ENCODE data around the gene OSM. TPM values are rescaled to one million over a fixed set of nuclear protein-coding genes. Genes with fewer than 3 reads are reported as not detected.

The OSM gene
- polyA plus RNA-seq, 1 of the 3 experiments (the other 2 are of a cell fraction), result not detected

DNA sequence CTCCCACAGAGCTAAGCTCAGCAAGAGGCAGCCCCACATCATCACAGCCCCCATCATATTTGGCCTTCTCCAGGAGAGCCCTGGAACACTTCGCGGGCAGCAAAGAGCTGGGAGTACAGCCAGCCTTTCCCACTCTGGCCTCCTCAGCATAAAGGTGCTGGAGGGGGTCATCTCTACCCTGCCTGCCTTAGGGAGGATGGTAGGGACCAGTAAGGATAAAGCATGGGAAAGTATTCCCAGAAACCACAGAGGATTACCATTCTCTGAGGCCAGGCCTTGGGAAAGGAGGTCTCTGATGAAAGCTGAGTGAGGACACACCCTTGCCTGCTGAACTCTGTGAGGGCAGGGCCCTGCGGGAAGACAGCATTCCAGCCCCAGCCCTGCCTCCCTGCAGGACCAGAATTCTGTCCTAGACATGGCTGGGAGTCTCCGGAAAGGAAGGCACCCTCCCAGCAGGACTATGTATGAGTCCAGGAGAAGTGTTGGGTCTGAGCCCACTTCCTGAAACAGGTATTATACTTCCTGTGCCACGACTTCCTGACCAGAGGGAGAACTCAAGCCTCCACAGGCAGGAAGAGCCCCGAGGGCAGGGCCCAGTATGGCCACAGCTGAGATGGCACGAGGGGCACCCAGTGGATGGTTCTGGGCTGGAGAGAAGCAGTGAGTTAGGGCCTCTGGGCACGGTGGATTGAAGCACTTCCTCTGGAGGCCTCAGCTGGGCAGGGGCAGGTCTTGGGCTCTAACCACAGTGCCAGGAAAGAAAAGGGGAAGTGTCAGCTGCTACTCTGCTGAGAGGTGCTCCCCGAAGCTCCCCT lies 35.6 kb upstream of the OSM start:
- H3K9ac ChIP-seq, result no peak overlapping the region
- H3K79me2 ChIP-seq (ENCODE audit: insufficient read depth), result peaks cover 21% of the 10 kb centered on the region; the same call in 1 of the 2 replicates
- WGBS (ENCODE audit: low lambda C conversion rate), result 95% methylated on average over 3 of the region's 9 CpGs
- DNase-seq, result no peak
- no peak overlapping the region for H3K4me2 ChIP-seq
- TF ChIP-seq ZBTB33 (IDR thresholded peaks at IDR 0.05; ENCODE audit: borderline replicate concordance, low read depth) (no peak), POLR2AphosphoS5 (IDR thresholded peaks at IDR 0.05; ENCODE audit: low read depth, low read length) (no peak), TEAD4 (IDR thresholded peaks at IDR 0.05; ENCODE audit: borderline replicate concordance, insufficient read depth) (no peak), ELF1 (IDR thresholded peaks at IDR 0.05) (no peak), NFIC (IDR thresholded peaks at IDR 0.05; ENCODE audit: borderline replicate concordance) (no peak), TAF1 (IDR thresholded peaks at IDR 0.05; ENCODE audit: borderline replicate concordance, low read depth, low read length) (no peak)
- no peaks in the 10 kb centered on the region for H3F3A ChIP-seq (replicated peaks; ENCODE audit: insufficient read depth)
- no peaks in the 10 kb centered on the region for H3K9me2 ChIP-seq
- H3K9me3 ChIP-seq, result no peaks in the 10 kb centered on the region
- peaks cover 5 to 12% of the 10 kb centered on the region in 2 experiments; a peak in 1 of 4 replicates for H3K4me1 ChIP-seq (ENCODE audit: control insufficient read depth in 1 of 2, insufficient read depth in 2 of 2, low read depth in 1 of 2, low read length in 1 of 2)
- peaks cover 0 to 17% of the 10 kb centered on the region in 2 experiments for H3K36me3 ChIP-seq (replicated peaks in 1 of 2; ENCODE audit: control insufficient read depth in 1 of 2, insufficient read depth in 2 of 2, low read length in 1 of 2)
- H3K4me3 ChIP-seq (ENCODE audit: low read depth in 2 of 2, low read length in 1 of 2), result no peak overlapping the region
- ChIA-PET CTCF (interaction anchor here (0.7 to 1.2 kb wide), 2 partner anchors 11 to 14 kb away, joined by 3 to 4 read pairs; no protein-coding TSS in a partner anchor), POLR2A (interaction anchor here (0.6 to 0.7 kb wide), 2 partner anchors 11 kb away, joined by 3 to 4 read pairs; no protein-coding TSS in a partner anchor)
- H3K27ac ChIP-seq (ENCODE audit: low read depth in 2 of 2, low read length in 1 of 2), result no peak overlapping the region
- H4K20me1 ChIP-seq (ENCODE audit: insufficient read depth), result peaks cover 14% of the 10 kb centered on the region; the same call in 1 of the 2 replicates
- no peak overlapping the region for H2AFZ ChIP-seq (ENCODE audit: low read depth)
- H3K27me3 ChIP-seq (ENCODE audit: insufficient read depth), result no peaks in the 10 kb centered on the region

DNA sequence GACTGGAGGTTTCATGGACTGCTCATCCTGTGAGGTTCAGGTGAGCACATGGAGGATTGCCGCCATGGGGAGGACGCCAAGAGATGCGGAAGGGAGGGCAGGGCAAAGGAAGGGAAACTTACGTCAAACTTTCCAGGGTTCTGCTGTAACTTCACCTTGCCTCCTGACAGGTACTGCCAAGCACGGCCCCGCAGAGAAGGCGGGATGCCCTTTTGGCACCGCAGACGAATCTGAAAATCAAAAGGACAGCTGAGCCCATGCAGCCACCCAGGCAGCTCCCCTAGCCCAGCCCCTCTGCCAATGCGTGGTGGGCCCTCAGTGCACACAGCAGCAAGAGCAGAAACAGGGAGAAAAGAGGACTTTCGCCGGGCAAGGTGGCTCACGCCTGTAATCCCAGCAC lies 32.7 kb upstream of the OSM start:
- POLR2A ChIA-PET, result no interaction called here
- H3K9me2 ChIP-seq, result no peaks in the 10 kb centered on the region
- H3K4me3 ChIP-seq (ENCODE audit: low read depth in 2 of 2, low read length in 1 of 2), result no peak overlapping the region
- no peak overlapping the region for H3K9ac ChIP-seq
- 96% methylated on average over 13 of the region's 13 CpGs for WGBS (ENCODE audit: low lambda C conversion rate)
- CTCF ChIA-PET, result interaction anchor here (1.3 kb wide), 1 partner anchor 11 kb away, joined by 5 read pairs; no protein-coding TSS in a partner anchor
- H2AFZ ChIP-seq (ENCODE audit: low read depth), result no peak overlapping the region
- H3K4me2 ChIP-seq, result no peak overlapping the region
- 0 out of 2 replicates have a peak, but pooled peaks cover 6% of the 10 kb centered on the region for H4K20me1 ChIP-seq (ENCODE audit: insufficient read depth)
- H3K4me1 ChIP-seq (ENCODE audit: control insufficient read depth in 1 of 2, insufficient read depth in 2 of 2, low read depth in 1 of 2, low read length in 1 of 2), result no peaks in the 10 kb centered on the region; a peak in 1 of 4 replicates
- no peak for TF ChIP-seq EZH2phosphoT487 (IDR thresholded peaks at IDR 0.05; ENCODE audit: borderline replicate concordance, low read depth)
- no peak for TF ChIP-seq NFIC (IDR thresholded peaks at IDR 0.05; ENCODE audit: borderline replicate concordance)
- TF ChIP-seq FOXM1 (IDR thresholded peaks at IDR 0.05; ENCODE audit: low read depth), result no peak
- no peak for TF ChIP-seq PBX3 (IDR thresholded peaks at IDR 0.05)
- TF ChIP-seq FOXJ3 (CRISPR knock-in tag; IDR thresholded peaks at IDR 0.05), result no peak
- TF ChIP-seq ELF1 (IDR thresholded peaks at IDR 0.05), result no peak
- TF ChIP-seq, protein P1, sequence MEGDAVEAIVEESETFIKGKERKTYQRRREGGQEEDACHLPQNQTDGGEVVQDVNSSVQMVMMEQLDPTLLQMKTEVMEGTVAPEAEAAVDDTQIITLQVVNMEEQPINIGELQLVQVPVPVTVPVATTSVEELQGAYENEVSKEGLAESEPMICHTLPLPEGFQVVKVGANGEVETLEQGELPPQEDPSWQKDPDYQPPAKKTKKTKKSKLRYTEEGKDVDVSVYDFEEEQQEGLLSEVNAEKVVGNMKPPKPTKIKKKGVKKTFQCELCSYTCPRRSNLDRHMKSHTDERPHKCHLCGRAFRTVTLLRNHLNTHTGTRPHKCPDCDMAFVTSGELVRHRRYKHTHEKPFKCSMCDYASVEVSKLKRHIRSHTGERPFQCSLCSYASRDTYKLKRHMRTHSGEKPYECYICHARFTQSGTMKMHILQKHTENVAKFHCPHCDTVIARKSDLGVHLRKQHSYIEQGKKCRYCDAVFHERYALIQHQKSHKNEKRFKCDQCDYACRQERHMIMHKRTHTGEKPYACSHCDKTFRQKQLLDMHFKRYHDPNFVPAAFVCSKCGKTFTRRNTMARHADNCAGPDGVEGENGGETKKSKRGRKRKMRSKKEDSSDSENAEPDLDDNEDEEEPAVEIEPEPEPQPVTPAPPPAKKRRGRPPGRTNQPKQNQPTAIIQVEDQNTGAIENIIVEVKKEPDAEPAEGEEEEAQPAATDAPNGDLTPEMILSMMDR (IDR thresholded peaks at IDR 0.05), result no peak
- H3F3A ChIP-seq (replicated peaks; ENCODE audit: insufficient read depth), result no peaks in the 10 kb centered on the region
- H3K27me3 ChIP-seq (ENCODE audit: insufficient read depth), result no peaks in the 10 kb centered on the region
- DNase-seq, result no peak
- no peaks in the 10 kb centered on the region for H3K9me3 ChIP-seq
- peaks cover 2% of the 10 kb centered on the region; the same call in 1 of the 2 replicates for H3K79me2 ChIP-seq (ENCODE audit: insufficient read depth)
- H3K36me3 ChIP-seq (replicated peaks in 1 of 2; ENCODE audit: control insufficient read depth in 1 of 2, insufficient read depth in 2 of 2, low read length in 1 of 2), result peaks cover 0 to 33% of the 10 kb centered on the region in 2 experiments
- no peak overlapping the region for H3K27ac ChIP-seq (ENCODE audit: low read depth in 2 of 2, low read length in 1 of 2)

Data from SK-N-SH (cell line).